Trophoblast cell (in vitro differentiated cells and primary cell): ENCODE measurements around the gene MCCC1.
A peak's percentile ranks its signal among the peaks of the same experiment; 100 is the strongest.
"Not testable (repeated sequence)": the region's sequence is repeated elsewhere in the genome, so short reads cannot be mapped to it uniquely, and the experiment has no call there.

Source experiments
- DNase-seq, 2 donors: peaks; one replicate each; pipeline ENCODE4 v3.0.0-alpha.2; 2016
- H2AFZ ChIP-seq: 2 replicates; pipeline ENCODE4 v1.6.1; 2013; ENCODE audit warnings: low read length, moderate library complexity, mild to moderate bottlenecking; ENCODE audit not compliant: insufficient read depth, poor library complexity
- H2AK5ac ChIP-seq: 2 replicates; pipeline ENCODE4 v1.6.1; 2013; ENCODE audit warnings: mild to moderate bottlenecking, low read length
- H2BK120ac ChIP-seq: 2 replicates; pipeline ENCODE4 v1.6.1; 2013; ENCODE audit warnings: low read length, mild to moderate bottlenecking, moderate library complexity; ENCODE audit not compliant: insufficient read depth, poor library complexity
- H2BK12ac ChIP-seq: 2 replicates; pipeline ENCODE4 v1.6.1; 2013; ENCODE audit warnings: mild to moderate bottlenecking, low read length, moderate library complexity
- H2BK5ac ChIP-seq: 2 replicates; pipeline ENCODE4 v1.6.1; 2013; ENCODE audit warnings: low read length, low read depth, moderate library complexity, mild to moderate bottlenecking; ENCODE audit not compliant: poor library complexity
- H3K14ac ChIP-seq: 2 replicates; pipeline ENCODE4 v1.6.1; 2013; ENCODE audit warnings: mild to moderate bottlenecking, low read length
- H3K18ac ChIP-seq: 2 replicates; pipeline ENCODE4 v1.6.1; 2013; ENCODE audit warnings: mild to moderate bottlenecking, low read length
- H3K23ac ChIP-seq: 2 replicates; pipeline ENCODE4 v1.6.1; 2013; ENCODE audit warnings: low read length
- H3K27ac ChIP-seq: 2 replicates; pipeline ENCODE4 v1.5.1; 2013; ENCODE audit warnings: low read depth, mild to moderate bottlenecking, inconsistent platforms, low read length, moderate library complexity
- H3K27me3 ChIP-seq: 2 replicates; pipeline ENCODE4 v1.6.1; 2013; ENCODE audit warnings: inconsistent platforms, mild to moderate bottlenecking, low read length, moderate library complexity; ENCODE audit not compliant: insufficient read depth
- H3K36me3 ChIP-seq, 2 experiments: 1 replicate in 1 of 2; 2 replicates in 1 of 2; pipeline ENCODE4 v1.6.1; 2013; ENCODE audit warnings: low read length in 2 of 2, mild to moderate bottlenecking in 2 of 2, moderate library complexity in 1 of 2; ENCODE audit not compliant: insufficient read depth in 2 of 2, control insufficient read depth in 1 of 2
- H3K4ac ChIP-seq: 2 replicates; pipeline ENCODE4 v1.6.1; 2013; ENCODE audit warnings: low read depth, mild to moderate bottlenecking, low read length, moderate library complexity
- H3K4me1 ChIP-seq, 2 experiments: 1 replicate in 1 of 2; 2 replicates in 1 of 2; pipeline ENCODE4 v1.6.1; 2013; ENCODE audit warnings: low read length in 2 of 2, mild to moderate bottlenecking in 2 of 2, moderate library complexity in 1 of 2; ENCODE audit not compliant: insufficient read depth in 2 of 2, control insufficient read depth in 1 of 2
- H3K4me2 ChIP-seq: 2 replicates; pipeline ENCODE4 v1.6.1; 2013; ENCODE audit warnings: inconsistent platforms, mild to moderate bottlenecking, low read length, moderate library complexity
- H3K4me3 ChIP-seq: 2 replicates; pipeline ENCODE4 v1.5.1; 2013; ENCODE audit warnings: mild to moderate bottlenecking, low read depth, low read length, inconsistent platforms
- H3K79me1 ChIP-seq: one replicate; pipeline ENCODE4 v1.6.1; 2013; ENCODE audit warnings: low read length
- H3K79me2 ChIP-seq: 2 replicates; pipeline ENCODE4 v1.6.1; 2013; ENCODE audit warnings: low read length, mild to moderate bottlenecking; ENCODE audit not compliant: control insufficient read depth, insufficient read depth, poor library complexity
- H3K9ac ChIP-seq: 2 replicates; pipeline ENCODE4 v1.6.1; 2013; ENCODE audit warnings: mild to moderate bottlenecking, low read length
- H3K9me3 ChIP-seq: 2 replicates; pipeline ENCODE4 v1.6.1; 2013; ENCODE audit warnings: low read depth, mild to moderate bottlenecking, control low read depth, inconsistent platforms, low read length; ENCODE audit not compliant: insufficient read depth
- H4K12ac ChIP-seq: 2 replicates; pipeline ENCODE4 v1.6.1; 2013; ENCODE audit warnings: low read depth, mild to moderate bottlenecking, low read length, moderate library complexity
- H4K8ac ChIP-seq: 2 replicates; pipeline ENCODE4 v1.6.1; 2013; ENCODE audit warnings: low read depth, mild to moderate bottlenecking, low read length, moderate library complexity
- H4K91ac ChIP-seq: one replicate; pipeline ENCODE4 v1.6.1; 2013; ENCODE audit warnings: low read depth, mild to moderate bottlenecking, low read length, moderate library complexity
- WGBS: extraction: QIAGEN DNeasy Blood & Tissue Kit; methylation state at CpG from one replicate; pipeline ENCODE4 v1.1.7; 2013; ENCODE audit warnings: missing lambda C conversion rate; ENCODE audit not compliant: insufficient read length, insufficient coverage; ENCODE audit errors: extremely low coverage; 5-methylcytosine and 5-hydroxymethylcytosine counted together

The MCCC1 gene

DNA sequence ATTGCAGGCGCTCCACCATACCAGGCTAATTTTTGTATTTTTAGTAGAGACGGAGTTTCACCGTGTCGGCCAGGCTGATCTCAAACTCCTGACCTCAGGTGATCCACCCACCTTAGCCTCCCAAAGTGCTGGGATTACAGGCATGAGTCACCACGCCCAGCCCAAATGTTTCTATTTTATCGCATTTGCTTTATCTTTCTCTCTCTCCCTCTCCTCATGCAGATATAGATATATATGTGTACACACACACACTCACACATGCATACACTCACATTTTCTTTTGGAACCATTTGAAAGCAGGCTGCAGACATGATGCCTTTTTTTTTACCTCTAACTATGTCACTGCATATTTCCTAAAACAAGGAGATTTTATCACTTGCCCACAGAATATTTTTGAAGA, 7.3 kb upstream of the MCCC1 start:
- Histone ChIP-seq H2BK120ac (no peak overlapping the region), H2AK5ac (no peak overlapping the region), H3K18ac (no peak overlapping the region), H3K27me3 (no peaks in the 10 kb centered on the region), H3K9me3 (no peaks in the 10 kb centered on the region), H3K79me1 (no peaks in the 10 kb centered on the region), H2BK5ac (no peak overlapping the region), H3K14ac (no peak overlapping the region), H2AFZ (no peak overlapping the region), H3K23ac (no peak overlapping the region), H3K4ac (no peak overlapping the region), H3K4me3 (no peak overlapping the region), H2BK12ac (no peak overlapping the region), H4K91ac (no peak overlapping the region), H4K8ac (no peak overlapping the region), H3K36me3 (no peaks in the 10 kb centered on the region), H3K9ac (no peak overlapping the region), H4K12ac (no peak overlapping the region), H3K27ac (no peak overlapping the region), H3K79me2 (no peaks in the 10 kb centered on the region), H3K4me1 (no peaks in the 10 kb centered on the region), H3K4me2 (no peak overlapping the region)
- DNase-seq = peak; percentile 43 to 77
- no CpG with 5 or more reads among the region's 6 CpGs for WGBS

DNA sequence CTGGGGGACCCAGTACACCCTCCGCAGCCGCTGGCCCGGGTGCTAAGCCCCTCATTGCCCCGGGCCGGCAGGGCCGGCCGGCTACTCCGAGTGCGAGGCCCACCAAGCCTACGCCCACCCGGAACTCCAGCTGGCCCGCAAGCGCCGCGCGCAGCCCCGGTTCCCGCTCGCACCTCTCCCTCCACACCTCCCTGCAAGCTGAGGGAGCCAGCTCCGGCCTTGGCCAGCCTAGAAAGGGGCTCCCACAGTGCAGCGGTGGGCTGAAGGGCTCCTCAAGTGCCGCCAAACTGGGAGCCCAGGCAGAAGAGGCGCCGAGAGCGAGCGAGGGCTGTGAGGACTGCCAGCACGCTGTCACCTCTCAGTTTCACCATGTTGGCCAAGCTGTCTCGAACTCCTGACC, 4.7 kb upstream of the MCCC1 start:
- not testable (repeated sequence) for H2AK5ac ChIP-seq, H2BK120ac ChIP-seq, DNase-seq, H4K91ac ChIP-seq, H3K14ac ChIP-seq, H3K4me3 ChIP-seq, H2AFZ ChIP-seq, H3K9me3 ChIP-seq, H3K27me3 ChIP-seq, H2BK12ac ChIP-seq, H3K4me2 ChIP-seq, H3K9ac ChIP-seq, H3K23ac ChIP-seq, H3K27ac ChIP-seq, H3K79me1 ChIP-seq, H3K4ac ChIP-seq, H3K18ac ChIP-seq, H4K8ac ChIP-seq, H3K4me1 ChIP-seq, H4K12ac ChIP-seq, H2BK5ac ChIP-seq, H3K36me3 ChIP-seq, H3K79me2 ChIP-seq
- no CpG with 5 or more reads among the region's 28 CpGs for WGBS

GRCh38 chr3:183101040-183101439, 1.7 kb upstream of the MCCC1 start:
- H3K18ac ChIP-seq, H3K27ac ChIP-seq, H3K27me3 ChIP-seq, H3K4ac ChIP-seq, H3K4me2 ChIP-seq, H4K12ac ChIP-seq, H2AFZ ChIP-seq, DNase-seq, H3K9me3 ChIP-seq, H3K36me3 ChIP-seq, H3K9ac ChIP-seq, H2AK5ac ChIP-seq, H2BK12ac ChIP-seq, H4K91ac ChIP-seq, H3K14ac ChIP-seq, H2BK5ac ChIP-seq, H3K79me1 ChIP-seq, H3K79me2 ChIP-seq, H3K4me1 ChIP-seq, H3K4me3 ChIP-seq, H2BK120ac ChIP-seq, H4K8ac ChIP-seq, H3K23ac ChIP-seq: not testable (repeated sequence)
- whole genome bisulfite sequencing = no CpG with 5 or more reads among the region's 24 CpGs

- Histone ChIP-seq H4K8ac (no peak overlapping the region), H3K27me3 (no peaks in the 10 kb centered on the region), H2BK120ac (no peak overlapping the region), H3K4ac (no peak overlapping the region), H3K4me3 (no peak overlapping the region), H2BK5ac (no peak overlapping the region), H2AK5ac (no peak overlapping the region), H4K12ac (no peak overlapping the region), H3K14ac (no peak overlapping the region), H2BK12ac (no peak overlapping the region), H3K4me1 (peaks cover 3 to 5% of the 10 kb centered on the region in 2 experiments), H3K79me1 (peaks cover 3% of the 10 kb centered on the region), H3K9me3 (no peaks in the 10 kb centered on the region), H2AFZ (no peak overlapping the region), H3K23ac (no peak overlapping the region), H3K79me2 (peaks cover 5% of the 10 kb centered on the region), H3K9ac (no peak overlapping the region), H4K91ac (no peak overlapping the region), H3K36me3 (peaks cover 0 to 1% of the 10 kb centered on the region in 2 experiments), H3K18ac (no peak overlapping the region), H3K27ac (no peak overlapping the region), H3K4me2 (no peak overlapping the region)
- no peak for DNase-seq
- WGBS = no CpG with 5 or more reads among the region's 6 CpGs
Observed at GRCh38 chr3:183100376-183100775, 1.1 kb upstream of the MCCC1 start.
